Subcutaneous abdominal adipose tissue (tissue), 5 donors: ENCODE measurements around the gene PTRH1.

Source experiments
- H3K27ac ChIP-seq: one replicate; pipeline ENCODE4 v1.7.0; 2013; ENCODE audit warnings: low read depth, mild to moderate bottlenecking, inconsistent platforms, low read length, moderate library complexity
- H3K27me3 ChIP-seq, 5 donors: one replicate each; pipeline ENCODE4 v1.7.0; 2013; ENCODE audit warnings: low read length in 5 of 5, inconsistent platforms in 1 of 5; ENCODE audit not compliant: control insufficient read depth in 5 of 5, insufficient read depth in 4 of 5
- H3K36me3 ChIP-seq, 5 donors: one replicate each; pipeline ENCODE4 v1.7.0; 2013; ENCODE audit warnings: low read length in 5 of 5; ENCODE audit not compliant: control insufficient read depth in 5 of 5, insufficient read depth in 5 of 5
- H3K4me1 ChIP-seq, 5 donors: one replicate each; pipeline ENCODE4 v1.7.0; 2013; ENCODE audit warnings: low read length in 5 of 5, mild to moderate bottlenecking in 3 of 5, moderate library complexity in 1 of 5; ENCODE audit not compliant: control insufficient read depth in 5 of 5, insufficient read depth in 5 of 5
- H3K4me3 ChIP-seq, 5 donors: one replicate each; pipeline ENCODE4 v1.7.0; 2013; ENCODE audit warnings: low read length in 5 of 5, low read depth in 1 of 5
- H3K9ac ChIP-seq, 5 donors: one replicate each; pipeline ENCODE4 v1.7.0; 2013; ENCODE audit warnings: low read length in 5 of 5, mild to moderate bottlenecking in 4 of 5, moderate library complexity in 3 of 5
- H3K9me3 ChIP-seq, 5 donors: one replicate each; pipeline ENCODE4 v1.7.0; 2013; ENCODE audit warnings: low read length in 5 of 5; ENCODE audit not compliant: control insufficient read depth in 5 of 5
- donor health status: healthy.
- donor health status: healthy.
- donor health status: healthy.
- donor health status: healthy.
- donor health status: healthy.

PTRH1 gene

DNA sequence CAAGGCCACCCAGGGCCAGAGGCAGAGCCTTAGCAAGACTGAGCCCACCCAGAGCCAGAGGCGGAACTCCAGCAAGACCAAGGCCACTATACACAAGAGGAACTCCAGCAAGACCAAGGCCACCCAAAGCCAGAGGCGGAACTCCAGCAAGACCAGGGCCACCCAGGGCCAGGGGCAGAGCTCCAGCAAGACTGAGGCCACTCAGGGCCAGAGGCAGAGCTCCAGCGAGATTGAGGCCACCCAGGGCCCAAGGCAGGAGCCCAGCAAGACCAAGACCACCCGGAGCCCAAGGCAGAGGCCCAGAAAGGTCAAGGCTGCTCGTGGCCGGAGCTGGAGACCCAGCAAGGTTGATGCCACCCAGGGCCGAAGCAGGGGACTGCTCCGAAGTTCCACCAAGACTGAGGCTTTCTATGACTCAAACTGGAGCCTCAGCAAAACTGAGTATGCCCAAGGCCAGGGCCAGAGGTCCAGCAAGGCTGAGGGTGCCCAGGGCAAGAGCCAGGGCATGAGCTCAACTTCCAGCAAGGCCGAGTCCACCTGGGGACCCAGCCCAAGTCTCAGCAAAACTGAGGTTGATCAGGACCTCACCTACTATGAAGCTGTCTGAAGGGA lies 15.4 kb upstream of the PTRH1 start:
- Histone ChIP-seq H3K4me1 (peaks cover 8 to 19% (median 14%) of the 10 kb centered on the region in 5 donors), H3K9me3 (no peaks in the 10 kb centered on the region), H3K4me3 (no peak overlapping the region), H3K9ac (no peak overlapping the region), H3K27me3 (no peaks in the 10 kb centered on the region), H3K27ac (no peak overlapping the region), H3K36me3 (peaks cover 0 to 37% (median 21%) of the 10 kb centered on the region in 5 donors)

DNA sequence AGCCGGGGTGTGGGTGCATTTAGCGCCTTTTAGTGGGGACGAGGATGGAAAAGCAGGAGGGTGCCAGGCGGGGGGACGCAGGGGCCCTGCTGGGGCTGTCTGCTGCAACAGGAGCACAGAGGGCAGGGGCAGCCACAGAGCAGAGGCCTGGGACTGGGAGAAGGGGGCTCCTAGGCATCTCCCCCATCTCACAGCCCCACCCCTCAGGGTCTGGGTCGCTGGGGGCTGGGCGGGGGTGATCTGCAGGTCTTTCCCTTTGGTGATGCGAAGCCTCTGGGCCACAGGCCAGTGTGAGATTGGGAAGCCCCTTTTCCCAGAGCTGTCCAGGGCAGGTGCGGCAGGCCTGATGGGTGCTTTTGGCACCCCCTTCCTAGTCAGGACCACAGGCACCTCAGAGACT lies 14.8 kb upstream of the PTRH1 start:
- Histone ChIP-seq H3K27ac (no peak overlapping the region), H3K4me1 (peaks cover 4 to 13% (median 8%) of the 10 kb centered on the region in 5 donors), H3K9ac (no peak overlapping the region), H3K27me3 (no peaks in the 10 kb centered on the region), H3K9me3 (no peaks in the 10 kb centered on the region), H3K4me3 (no peak overlapping the region), H3K36me3 (peaks cover 0 to 37% (median 21%) of the 10 kb centered on the region in 5 donors)

DNA sequence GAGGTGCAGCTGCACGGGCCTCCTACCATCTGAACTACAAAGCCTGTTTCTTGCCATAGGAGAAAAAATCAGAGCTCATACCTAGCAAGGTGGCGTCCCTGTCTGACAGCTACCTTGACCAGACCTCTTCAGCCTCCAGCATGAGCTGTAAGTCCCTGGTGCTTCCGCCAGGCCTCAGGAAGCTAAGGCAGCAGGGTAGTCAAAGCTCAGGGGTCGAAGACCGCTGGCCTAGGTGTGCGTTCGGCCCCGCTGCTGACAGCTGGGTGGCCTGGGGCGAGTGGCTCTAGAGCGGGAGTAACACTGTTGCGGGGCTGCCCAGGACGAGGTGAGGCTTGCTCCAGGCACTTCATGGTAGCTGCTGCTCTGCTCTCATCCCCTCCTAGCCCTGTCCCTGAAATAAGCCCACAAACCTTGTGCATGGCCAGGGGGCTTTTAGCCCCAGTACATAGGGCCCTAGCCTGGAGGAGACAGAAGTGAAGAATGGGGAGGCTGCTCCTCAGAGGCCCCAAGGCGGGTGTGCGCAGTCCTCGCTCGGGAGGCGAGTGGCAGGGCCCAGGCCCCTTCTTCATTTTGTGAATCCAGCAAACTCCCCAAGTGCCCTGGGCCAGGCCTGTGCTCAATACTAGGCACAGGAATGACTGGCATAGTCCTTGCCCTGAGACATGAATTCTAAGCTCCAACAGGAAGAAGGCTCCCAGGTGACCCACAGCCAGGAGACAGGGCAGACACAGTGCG lies 14.2 kb upstream of the PTRH1 start:
- Histone ChIP-seq H3K27me3 (no peaks in the 10 kb centered on the region), H3K4me1 (peaks cover 4 to 13% (median 10%) of the 10 kb centered on the region in 5 donors), H3K9ac (no peak overlapping the region), H3K4me3 (no peak overlapping the region), H3K9me3 (no peaks in the 10 kb centered on the region), H3K27ac (no peak overlapping the region), H3K36me3 (peaks cover 0 to 37% (median 21%) of the 10 kb centered on the region in 5 donors)

GRCh38 chr9:127728808-127729207 lies 13.3 kb upstream of the PTRH1 start:
- Histone ChIP-seq H3K9me3 (no peaks in the 10 kb centered on the region), H3K36me3 (peaks cover 0 to 37% (median 21%) of the 10 kb centered on the region in 5 donors), H3K4me1 (peaks cover 0 to 12% (median 11%) of the 10 kb centered on the region in 5 donors), H3K4me3 (no peak overlapping the region), H3K27me3 (no peaks in the 10 kb centered on the region), H3K27ac (no peak overlapping the region), H3K9ac (no peak overlapping the region)

- Histone ChIP-seq H3K9ac (no peak overlapping the region), H3K9me3 (no peaks in the 10 kb centered on the region), H3K27me3 (no peaks in the 10 kb centered on the region), H3K4me1 (peaks cover 0 to 19% (median 15%) of the 10 kb centered on the region in 5 donors), H3K27ac (no peak overlapping the region), H3K4me3 (no peak overlapping the region), H3K36me3 (peaks cover 0 to 21% (median 8%) of the 10 kb centered on the region in 5 donors)
Observed at GRCh38 chr9:127726871-127727270, 11.4 kb upstream of the PTRH1 start.

- H3K27me3 ChIP-seq: no peaks in the 10 kb centered on the region
- H3K9ac ChIP-seq: no peak overlapping the region
- H3K4me3 ChIP-seq: no peak overlapping the region
- H3K4me1 ChIP-seq: peaks cover 0 to 19% (median 15%) of the 10 kb centered on the region in 5 donors
- H3K36me3 ChIP-seq: no peaks in the 10 kb centered on the region
- H3K9me3 ChIP-seq: no peaks in the 10 kb centered on the region
- no peak overlapping the region for H3K27ac ChIP-seq
Observed at GRCh38 chr9:127724012-127724411, 8.5 kb upstream of the PTRH1 start.

GRCh38 chr9:127723444-127723843 lies 8.0 kb upstream of the PTRH1 start:
- no peaks in the 10 kb centered on the region for H3K27me3 ChIP-seq
- H3K36me3 ChIP-seq: no peaks in the 10 kb centered on the region
- peaks cover 0 to 19% (median 15%) of the 10 kb centered on the region in 5 donors for H3K4me1 ChIP-seq
- H3K9ac ChIP-seq: no peak overlapping the region
- H3K4me3 ChIP-seq: no peak overlapping the region
- no peak overlapping the region for H3K27ac ChIP-seq
- no peaks in the 10 kb centered on the region for H3K9me3 ChIP-seq

GRCh38 chr9:127723013-127723412 lies 7.5 kb upstream of the PTRH1 start:
- Histone ChIP-seq H3K27ac (no peak overlapping the region), H3K36me3 (no peaks in the 10 kb centered on the region), H3K27me3 (no peaks in the 10 kb centered on the region), H3K9me3 (no peaks in the 10 kb centered on the region), H3K4me3 (no peak overlapping the region), H3K9ac (no peak overlapping the region), H3K4me1 (peaks cover 0 to 19% (median 15%) of the 10 kb centered on the region in 5 donors)

DNA sequence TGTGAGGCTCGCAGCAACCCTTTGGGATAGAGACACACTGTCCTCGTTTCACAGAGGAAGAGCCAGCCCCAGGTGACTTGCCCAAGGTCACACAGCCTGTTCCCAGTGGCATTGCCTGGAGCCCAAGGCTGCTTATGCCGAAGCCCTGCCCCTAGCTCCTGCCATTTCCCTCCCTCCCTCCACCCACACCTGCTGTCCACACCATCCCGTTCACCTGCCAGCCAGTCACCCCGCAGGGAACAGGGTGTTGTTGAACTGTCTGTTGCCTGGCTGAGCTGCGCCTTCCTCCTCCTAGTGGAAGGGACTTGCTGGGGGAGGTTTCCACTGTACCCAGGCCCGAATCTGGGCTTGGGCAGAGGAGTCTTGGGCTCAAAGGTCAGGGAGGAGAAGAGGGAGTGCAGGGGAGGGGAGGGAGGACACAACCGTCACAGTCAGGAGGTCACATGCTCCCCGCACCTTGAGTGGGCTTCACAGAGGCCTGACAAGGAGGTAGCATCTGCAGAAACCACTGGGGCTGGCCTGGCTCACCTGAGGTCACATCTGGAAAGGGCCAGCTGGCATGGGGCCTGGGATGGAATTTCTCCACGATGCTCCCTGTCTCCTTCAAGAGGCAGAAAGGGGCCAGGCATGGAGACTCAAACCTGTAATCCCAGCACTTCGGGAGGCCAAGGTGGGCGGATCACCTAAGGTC lies 6.7 kb upstream of the PTRH1 start:
- Histone ChIP-seq H3K27me3 (no peaks in the 10 kb centered on the region), H3K4me3 (no peak overlapping the region), H3K27ac (no peak overlapping the region), H3K9ac (no peak overlapping the region), H3K4me1 (peaks cover 0 to 22% (median 15%) of the 10 kb centered on the region in 5 donors), H3K36me3 (no peaks in the 10 kb centered on the region), H3K9me3 (no peaks in the 10 kb centered on the region)

- Histone ChIP-seq H3K4me3 (no peak overlapping the region), H3K9me3 (no peaks in the 10 kb centered on the region), H3K27me3 (no peaks in the 10 kb centered on the region), H3K27ac (no peak overlapping the region), H3K4me1 (peaks cover 0 to 22% (median 15%) of the 10 kb centered on the region in 5 donors), H3K9ac (no peak overlapping the region), H3K36me3 (no peaks in the 10 kb centered on the region)
Observed at GRCh38 chr9:127721391-127721821, 5.9 kb upstream of the PTRH1 start.
